ENCODE results near the gene UBAC1.

UBAC1 gene

DNA sequence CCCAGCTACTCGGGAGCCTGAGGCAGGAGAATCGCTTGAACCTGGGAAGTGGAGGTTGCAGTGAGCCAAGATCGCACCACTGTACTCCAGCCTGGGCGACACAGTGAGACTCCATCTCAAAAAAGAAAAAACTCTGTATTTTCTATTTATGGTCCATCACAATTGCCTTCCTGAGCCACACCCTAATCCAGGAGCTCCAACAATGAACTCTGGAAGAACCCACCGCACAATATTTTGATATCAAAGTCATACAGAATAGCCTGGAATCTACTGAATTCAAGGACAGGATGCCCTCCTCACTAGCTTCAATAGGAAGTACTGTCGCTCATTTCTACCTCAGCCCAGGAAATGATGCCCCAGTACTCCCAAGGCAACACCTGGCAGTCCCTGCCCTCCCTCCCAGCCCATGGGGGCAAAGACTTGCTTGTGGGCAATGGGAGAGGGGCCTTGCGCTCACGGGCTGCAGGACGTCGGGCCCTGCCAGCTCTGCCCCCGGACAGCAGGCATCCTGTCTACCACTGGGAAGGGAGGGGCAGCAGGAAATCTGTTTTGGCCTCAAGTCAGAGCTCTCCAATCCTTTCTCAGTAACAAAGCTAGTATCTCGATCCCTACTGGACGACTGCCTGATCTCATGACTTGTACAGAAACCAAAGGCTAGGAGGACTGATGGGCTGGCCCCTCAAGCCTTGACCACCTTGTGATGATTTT lies 19.7 kb downstream of the UBAC1 start:
- DNase-seq (ENCODE audit: low read depth, low spot score) = no peak
- no peak overlapping the region for H3K4me3 ChIP-seq (ENCODE audit: low read depth, low read length)
- TF ChIP-seq, protein P1, sequence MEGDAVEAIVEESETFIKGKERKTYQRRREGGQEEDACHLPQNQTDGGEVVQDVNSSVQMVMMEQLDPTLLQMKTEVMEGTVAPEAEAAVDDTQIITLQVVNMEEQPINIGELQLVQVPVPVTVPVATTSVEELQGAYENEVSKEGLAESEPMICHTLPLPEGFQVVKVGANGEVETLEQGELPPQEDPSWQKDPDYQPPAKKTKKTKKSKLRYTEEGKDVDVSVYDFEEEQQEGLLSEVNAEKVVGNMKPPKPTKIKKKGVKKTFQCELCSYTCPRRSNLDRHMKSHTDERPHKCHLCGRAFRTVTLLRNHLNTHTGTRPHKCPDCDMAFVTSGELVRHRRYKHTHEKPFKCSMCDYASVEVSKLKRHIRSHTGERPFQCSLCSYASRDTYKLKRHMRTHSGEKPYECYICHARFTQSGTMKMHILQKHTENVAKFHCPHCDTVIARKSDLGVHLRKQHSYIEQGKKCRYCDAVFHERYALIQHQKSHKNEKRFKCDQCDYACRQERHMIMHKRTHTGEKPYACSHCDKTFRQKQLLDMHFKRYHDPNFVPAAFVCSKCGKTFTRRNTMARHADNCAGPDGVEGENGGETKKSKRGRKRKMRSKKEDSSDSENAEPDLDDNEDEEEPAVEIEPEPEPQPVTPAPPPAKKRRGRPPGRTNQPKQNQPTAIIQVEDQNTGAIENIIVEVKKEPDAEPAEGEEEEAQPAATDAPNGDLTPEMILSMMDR (IDR thresholded peaks at IDR 0.05; ENCODE audit: low read depth, low read length) = no peak
- in situ Hi-C loops (cut with HindIII; ENCODE audit: low sequenced_read_pairs) = no loop called here

DNA sequence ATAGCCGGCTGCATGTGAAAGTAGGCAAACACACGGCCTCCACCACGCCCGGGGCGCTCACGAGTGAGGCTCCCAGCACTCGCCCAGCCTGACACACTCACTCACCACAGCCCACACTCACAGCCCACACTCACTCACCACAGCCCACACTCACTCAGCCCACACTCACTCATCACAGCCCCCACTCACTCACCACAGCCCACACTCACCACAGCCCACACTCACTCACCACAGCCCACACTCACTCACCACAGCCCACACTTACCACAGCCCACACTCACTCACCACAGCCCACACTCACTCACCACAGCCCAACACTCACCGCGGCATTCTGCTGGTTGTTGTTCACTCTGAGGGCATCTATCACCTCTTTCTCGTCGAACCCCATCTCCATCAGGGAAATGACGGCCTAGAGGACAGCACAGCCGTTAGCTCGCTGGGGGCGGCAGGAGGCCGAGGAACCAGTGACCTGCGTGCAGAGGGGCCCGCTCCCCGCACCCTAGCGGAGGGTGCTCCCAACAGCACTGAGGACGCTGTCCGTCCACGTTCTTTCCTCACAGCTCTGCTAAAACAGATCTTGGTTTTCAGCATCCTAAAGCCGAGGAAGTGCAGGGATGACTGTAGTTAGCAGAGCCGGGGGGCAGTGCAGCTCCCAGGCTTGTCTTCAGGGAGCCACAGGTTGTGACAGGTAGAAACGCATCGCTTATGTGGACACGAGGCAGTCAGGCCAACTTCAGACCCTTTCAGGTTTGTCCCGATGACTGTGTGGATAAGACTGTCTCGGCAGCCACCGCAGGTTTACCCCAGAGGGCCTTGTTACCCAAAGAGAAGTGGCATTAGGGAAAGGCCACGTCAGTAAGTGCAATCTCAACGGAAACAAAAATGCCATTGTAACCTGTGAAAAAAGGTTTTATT lies 21.6 kb downstream of the UBAC1 start:
- no peak for DNase-seq (ENCODE audit: low read depth, low spot score)
- no peak overlapping the region for H3K4me3 ChIP-seq (ENCODE audit: low read depth, low read length)
- in situ Hi-C loops (cut with HindIII; ENCODE audit: low sequenced_read_pairs) = no loop called here
- TF ChIP-seq, protein P1 (IDR thresholded peaks at IDR 0.05; ENCODE audit: low read depth, low read length) = no peak

DNA sequence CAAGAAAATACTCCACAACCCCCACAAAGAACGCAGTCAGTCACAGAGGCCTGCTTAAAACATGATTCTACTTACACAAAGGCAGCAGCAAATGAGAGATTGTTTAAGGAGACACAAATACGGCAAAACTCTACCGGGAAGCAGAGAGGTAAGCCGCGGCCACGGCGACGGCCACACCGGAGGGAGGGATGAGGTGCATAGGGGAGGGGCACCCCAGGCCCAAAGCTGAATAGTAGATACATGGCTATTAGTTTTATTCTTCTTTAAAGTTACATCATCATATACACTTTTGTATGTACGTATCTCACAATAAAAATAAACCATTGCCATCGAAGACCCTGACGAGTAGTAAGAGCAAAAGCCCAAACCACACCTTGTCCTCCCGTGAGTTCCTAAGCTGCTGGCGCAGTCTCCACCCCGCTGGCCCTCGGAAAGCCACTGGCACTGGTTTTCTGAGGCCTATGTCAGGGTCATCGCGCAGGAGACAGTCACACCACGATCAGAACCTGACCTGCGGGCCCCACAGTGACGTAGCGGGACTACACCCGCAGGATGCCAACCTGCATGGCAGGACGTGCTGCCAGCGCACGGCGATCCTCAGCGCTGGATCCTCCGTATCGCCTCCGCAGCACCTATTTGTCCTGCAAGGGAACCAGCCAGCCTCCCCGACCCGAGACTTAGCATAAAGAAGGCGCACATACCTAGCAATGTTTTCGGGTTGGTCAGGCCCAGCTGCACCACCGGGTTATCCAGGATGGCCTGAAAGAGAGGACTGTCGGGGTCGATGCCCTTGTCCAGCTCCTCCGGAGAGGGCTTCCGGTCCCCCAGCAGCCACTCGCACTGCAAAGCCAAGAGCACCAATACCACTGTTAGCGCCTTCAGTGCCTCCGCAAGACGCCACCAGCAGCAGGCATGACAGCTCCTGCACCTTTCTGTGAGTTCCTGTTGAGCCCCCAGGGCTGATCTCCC lies 23.4 kb downstream of the UBAC1 start:
- DNase-seq (ENCODE audit: low read depth, low spot score) = no peak
- in situ Hi-C loops (cut with HindIII; ENCODE audit: low sequenced_read_pairs) = no loop called here
- TF ChIP-seq, protein P1 (IDR thresholded peaks at IDR 0.05; ENCODE audit: low read depth, low read length) = no peak
- H3K4me3 ChIP-seq (ENCODE audit: low read depth, low read length) = no peak overlapping the region

DNA sequence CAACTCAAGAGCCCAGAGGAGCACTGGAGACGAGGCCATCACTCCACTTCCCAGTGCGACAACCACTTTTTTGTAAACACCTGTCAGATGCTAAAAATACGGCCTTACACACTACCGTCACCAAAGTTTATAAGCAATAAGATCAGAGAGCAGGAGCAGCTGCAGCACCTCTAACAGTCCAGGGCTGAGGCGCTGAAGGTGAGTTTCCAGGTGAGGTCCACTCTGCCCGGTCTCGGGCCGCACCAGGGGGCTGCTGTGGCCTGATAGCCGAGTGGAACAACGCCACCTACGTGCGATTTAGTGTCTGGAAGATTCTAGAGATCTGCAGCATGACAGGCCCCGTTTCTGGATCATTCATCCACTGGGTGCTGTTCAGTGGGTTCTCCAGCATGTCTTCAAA lies 28.1 kb downstream of the UBAC1 start:
- no peak overlapping the region for H3K4me3 ChIP-seq (ENCODE audit: low read depth, low read length)
- in situ Hi-C loops (cut with HindIII; ENCODE audit: low sequenced_read_pairs) = no loop called here
- TF ChIP-seq, protein P1 (IDR thresholded peaks at IDR 0.05; ENCODE audit: low read depth, low read length) = no peak
- no peak for DNase-seq (ENCODE audit: low read depth, low spot score)

DNA sequence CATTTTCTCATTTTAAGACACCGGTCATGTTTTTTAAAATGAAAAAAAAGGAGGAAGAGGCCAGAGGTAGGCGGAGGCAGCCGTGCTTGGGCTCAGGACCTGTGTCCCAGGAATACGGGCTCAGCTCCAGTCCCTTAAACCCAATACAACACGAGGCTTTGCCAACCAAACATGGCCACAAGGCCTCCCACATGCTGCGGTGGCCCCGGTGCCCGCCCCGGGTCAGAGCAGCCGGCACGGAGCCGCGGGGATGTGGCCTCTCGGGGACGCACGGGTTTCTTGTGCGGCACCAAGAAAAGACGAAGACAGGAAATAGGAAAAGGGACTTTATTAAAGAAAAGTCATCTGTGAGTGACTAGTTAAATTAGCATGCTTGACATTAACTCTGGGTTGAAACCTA lies 28.5 kb downstream of the UBAC1 start:
- no peak overlapping the region for H3K4me3 ChIP-seq (ENCODE audit: low read depth, low read length)
- TF ChIP-seq, protein P1 (IDR thresholded peaks at IDR 0.05; ENCODE audit: low read depth, low read length) = no peak
- DNase-seq (ENCODE audit: low read depth, low spot score) = no peak
- in situ Hi-C loops (cut with HindIII; ENCODE audit: low sequenced_read_pairs) = no loop called here

DNA sequence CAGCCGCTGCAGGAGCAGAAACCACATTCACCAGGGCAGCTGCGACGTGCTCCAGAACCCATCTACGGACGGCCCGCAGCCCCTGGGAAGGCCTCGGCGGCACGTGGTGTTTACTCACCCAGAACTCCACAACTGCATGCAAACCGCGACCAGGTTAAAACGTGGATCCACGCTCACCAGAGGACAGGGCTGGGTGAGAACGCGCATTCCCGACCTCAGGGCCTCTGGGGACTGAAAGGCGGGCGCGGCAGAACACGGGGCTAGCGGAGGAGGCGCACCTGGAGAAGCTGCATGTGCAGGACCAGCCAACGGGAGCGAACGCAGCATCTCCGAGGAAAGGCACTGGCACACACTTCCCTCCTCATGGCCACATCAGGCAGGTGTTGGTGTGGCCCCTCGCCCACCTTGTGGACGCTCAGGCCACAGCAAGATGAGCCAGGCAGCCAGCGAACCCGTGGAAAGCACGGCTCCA lies 29.8 kb downstream of the UBAC1 start:
- in situ Hi-C loops (cut with HindIII; ENCODE audit: low sequenced_read_pairs) = no loop called here
- H3K4me3 ChIP-seq (ENCODE audit: low read depth, low read length) = no peak overlapping the region
- no peak for DNase-seq (ENCODE audit: low read depth, low spot score)
- TF ChIP-seq, protein P1 (IDR thresholded peaks at IDR 0.05; ENCODE audit: low read depth, low read length) = no peak
